GM12891 (cell line): ENCODE results near the gene CTNND2.

ENCODE experiments used
- DNase-seq: peaks from one replicate; pipeline ENCODE4 v3.0.0; 2011; ENCODE audit warnings: low spot score; ENCODE audit not compliant: insufficient read length
- FAIRE-seq: peaks from 2 replicates; lab custom pipeline; 2011; peaks lifted over from hg19 to GRCh38; lab: Jason Lieb, UNC
- PAX5 ChIP-seq: IDR thresholded peaks from 2 replicates; pipeline ENCODE4 v1.6.1; 2011; ENCODE audit warnings: low read length, moderate library complexity, mild to moderate bottlenecking; ENCODE audit not compliant: insufficient read depth, severe bottlenecking
- POLR2A ChIP-seq: IDR thresholded peaks from 2 replicates; pipeline ENCODE4 v1.6.1; 2011; ENCODE audit warnings: low read depth, low read length, control low read depth
- POLR2AphosphoS5 ChIP-seq: IDR thresholded peaks from 2 replicates; pipeline ENCODE4 v1.6.1; 2011; ENCODE audit warnings: low read depth, low read length, control low read depth
- POU2F2 ChIP-seq: IDR thresholded peaks from 2 replicates; pipeline ENCODE4 v1.6.1; 2011; ENCODE audit warnings: low read depth, mild to moderate bottlenecking, control low read depth, low read length, moderate library complexity
- SPI1 ChIP-seq: IDR thresholded peaks from 2 replicates; pipeline ENCODE4 v1.6.1; 2011; ENCODE audit warnings: low read depth, low read length, control low read depth
- TAF1 ChIP-seq: IDR thresholded peaks from 2 replicates; pipeline ENCODE4 v1.6.1; 2011; ENCODE audit warnings: low read depth, low read length, control low read depth

The CTNND2 gene

GRCh38 chr5:11504065-11504885, 400.0 kb downstream of the CTNND2 start:
- FAIRE-seq (no peak), DNase-seq (no peak)
- no peak for TF ChIP-seq SPI1
- TF ChIP-seq POLR2AphosphoS5, result no peak
- TF ChIP-seq PAX5, result no peak
- no peak for TF ChIP-seq TAF1
- no peak for TF ChIP-seq POLR2A
- TF ChIP-seq POU2F2, result no peak

GRCh38 chr5:11502783-11503182, 401.5 kb downstream of the CTNND2 start:
- TF ChIP-seq POLR2A, result no peak
- TF ChIP-seq PAX5, result no peak
- no peak for TF ChIP-seq POU2F2
- no peak for TF ChIP-seq POLR2AphosphoS5
- no peak for TF ChIP-seq TAF1
- TF ChIP-seq SPI1, result no peak
- FAIRE-seq (no peak), DNase-seq (no peak)

- TF ChIP-seq POLR2AphosphoS5 (no peak), PAX5 (no peak), TAF1 (no peak), POU2F2 (no peak), POLR2A (no peak), SPI1 (no peak)
- FAIRE-seq (no peak), DNase-seq (no peak)
Measured at GRCh38 chr5:11497651-11498050, 406.6 kb downstream of the CTNND2 start.

- no peak for FAIRE-seq
Measured at GRCh38 chr5:11496137-11496719, 408.0 kb downstream of the CTNND2 start.

GRCh38 chr5:11494340-11494739, 409.9 kb downstream of the CTNND2 start:
- TF ChIP-seq TAF1 (no peak), POU2F2 (no peak), PAX5 (no peak), POLR2AphosphoS5 (no peak), SPI1 (no peak), POLR2A (no peak)
- DNase-seq (no peak), FAIRE-seq (no peak)

More at GRCh38 chr5:11496137-11496719, 408.0 kb downstream of the CTNND2 start:
- no peak for DNase-seq
- TF ChIP-seq POLR2A, result no peak
- TF ChIP-seq POU2F2, result no peak
- no peak for TF ChIP-seq POLR2AphosphoS5
- no peak for TF ChIP-seq PAX5
- TF ChIP-seq SPI1, result no peak
- no peak for TF ChIP-seq TAF1

- no peak for DNase-seq
- FAIRE-seq, result no peak
- TF ChIP-seq SPI1 (no peak), PAX5 (no peak), POU2F2 (no peak), POLR2AphosphoS5 (no peak), TAF1 (no peak), POLR2A (no peak)
Measured at GRCh38 chr5:11491404-11492075, 412.7 kb downstream of the CTNND2 start.

GRCh38 chr5:11483630-11484029, 420.6 kb downstream of the CTNND2 start:
- no peak for FAIRE-seq
- DNase-seq, result no peak
- TF ChIP-seq POLR2AphosphoS5, result no peak
- TF ChIP-seq PAX5, result no peak
- no peak for TF ChIP-seq SPI1
- TF ChIP-seq TAF1, result no peak
- TF ChIP-seq POLR2A, result no peak
- TF ChIP-seq POU2F2, result no peak

- FAIRE-seq, result no peak
- DNase-seq, result no peak
- TF ChIP-seq POLR2A (no peak), SPI1 (no peak), TAF1 (no peak), POU2F2 (no peak), POLR2AphosphoS5 (no peak), PAX5 (no peak)
Measured at GRCh38 chr5:11482011-11482410, 422.2 kb downstream of the CTNND2 start.

GRCh38 chr5:11477786-11478185, 426.5 kb downstream of the CTNND2 start:
- FAIRE-seq, result no peak
- no peak for TF ChIP-seq PAX5
- no peak for TF ChIP-seq POLR2A
- no peak for TF ChIP-seq POLR2AphosphoS5
- no peak for TF ChIP-seq SPI1
- no peak for TF ChIP-seq POU2F2
- TF ChIP-seq TAF1, result no peak
- DNase-seq, result no peak

GRCh38 chr5:11476866-11477265, 427.4 kb downstream of the CTNND2 start:
- no peak for FAIRE-seq
- no peak for TF ChIP-seq TAF1
- TF ChIP-seq POLR2A, result no peak
- no peak for TF ChIP-seq SPI1
- TF ChIP-seq PAX5, result no peak
- no peak for TF ChIP-seq POLR2AphosphoS5
- TF ChIP-seq POU2F2, result no peak
- no peak for DNase-seq
